Lower leg skin (tissue), 3 donors: ENCODE measurements around the gene WWOX.

ENCODE experiments used
- CTCF ChIP-seq, 3 donors: fragments of 450-650 bp; IDR thresholded peaks; one replicate each; pipeline ENCODE4 v1.5.1; 2016; ENCODE audit warnings: antibody characterized with exemption in 3 of 3, mild to moderate bottlenecking in 3 of 3, moderate library complexity in 2 of 3
- POLR2A ChIP-seq, 2 donors: fragments of 450-650 bp; IDR thresholded peaks; one replicate each; pipeline ENCODE4 v1.6.1; 2016 to 2017; ENCODE audit warnings: antibody characterized with exemption in 2 of 2, mild to moderate bottlenecking in 1 of 2, moderate library complexity in 1 of 2

- TF ChIP-seq POLR2A (IDR thresholded peaks at IDR 0.05) (no peak), CTCF (IDR thresholded peaks at IDR 0.05) (no peak)
Measured at GRCh38 chr16:78381060-78381459, 281.6 kb downstream of the WWOX start.
